HG02981 (cell line): ENCODE measurements around the gene UBN1.
A peak's percentile ranks its signal among the peaks of the same experiment; 100 is the strongest.

Experiments used
- ATAC-seq: cut with Tn5 transposase; IDR thresholded peaks from one replicate; pipeline ENCODE4 v1.9.1; 2021; ENCODE audit warnings: mild to moderate bottlenecking, moderate library complexity; ENCODE audit not compliant: unreplicated experiment

Gene UBN1

GRCh38 chr16:4820652-4821051 is 26.6 kb upstream of the UBN1 start:
- ATAC-seq: no peak

GRCh38 chr16:4825196-4825595 is 22.1 kb upstream of the UBN1 start:
- no peak for ATAC-seq

- ATAC-seq: no peak
Observed at GRCh38 chr16:4826526-4826925, 20.8 kb upstream of the UBN1 start.

- no peak for ATAC-seq
Observed at GRCh38 chr16:4826980-4827379, 20.3 kb upstream of the UBN1 start.

- ATAC-seq: no peak
Observed at GRCh38 chr16:4828567-4829321, 18.5 kb upstream of the UBN1 start.

GRCh38 chr16:4830408-4830807 is 16.9 kb upstream of the UBN1 start:
- no peak for ATAC-seq

- ATAC-seq: no peak
Observed at GRCh38 chr16:4831616-4832015, 15.7 kb upstream of the UBN1 start.

- ATAC-seq: no peak
Observed at GRCh38 chr16:4832698-4833343, 14.5 kb upstream of the UBN1 start.

GRCh38 chr16:4833584-4833983 is 13.7 kb upstream of the UBN1 start:
- ATAC-seq: no peak

GRCh38 chr16:4836727-4837126 is 10.6 kb upstream of the UBN1 start:
- no peak for ATAC-seq

- ATAC-seq: no peak
Observed at GRCh38 chr16:4837733-4838501, 9.4 kb upstream of the UBN1 start.

GRCh38 chr16:4839942-4840341 is 7.3 kb upstream of the UBN1 start:
- ATAC-seq: no peak

- no peak for ATAC-seq
Observed at GRCh38 chr16:4840984-4841383, 6.3 kb upstream of the UBN1 start.

GRCh38 chr16:4846503-4846900 is 779 bp upstream of the UBN1 start:
- peak; percentile 25 for ATAC-seq

- peak; percentile 15 for ATAC-seq
Observed at GRCh38 chr16:4847774-4848587, 700 bp downstream of the UBN1 start.

GRCh38 chr16:4850211-4850610 is 2.9 kb downstream of the UBN1 start:
- no peak for ATAC-seq

- no peak for ATAC-seq
Observed at GRCh38 chr16:4852221-4852872, 5.1 kb downstream of the UBN1 start.

GRCh38 chr16:4855371-4855770 is 8.1 kb downstream of the UBN1 start:
- no peak for ATAC-seq

- ATAC-seq: no peak
Observed at GRCh38 chr16:4855804-4856203, 8.5 kb downstream of the UBN1 start.

- no peak for ATAC-seq
Observed at GRCh38 chr16:4859190-4859899, 12.1 kb downstream of the UBN1 start.
